Stimulated activated CD4-positive, alpha-beta T cell treated with anti-CD3 and anti-CD28 coated beads, Interleukin-1b, Interleukin-23, amount 100 ng/mL, for 48 hours (primary cell): Measurements from ENCODE around the gene PRPF40B.
"Not testable (repeated sequence)": the region's sequence is repeated elsewhere in the genome, so short reads cannot be mapped to it uniquely, and the experiment has no call there.

ENCODE experiments used
- DNase-seq: peaks from one replicate; pipeline ENCODE4 v3.0.0-alpha.2; 2020

PRPF40B gene

GRCh38 chr12:49623142-49623904 is at the start of gene PRPF40B:
PRPF40B (plus strand) TSS chr12:49623561; CDS start chr12:49623591, 30 bp downstream.
- DNase-seq = peak; percentile 87

- DNase-seq = no peak
Observed at GRCh38 chr12:49577589-49578315, 45.6 kb upstream of the PRPF40B start.

- no peak for DNase-seq
Observed at GRCh38 chr12:49578471-49579112, 44.8 kb upstream of the PRPF40B start.

- peak; percentile 39 for DNase-seq
Observed at GRCh38 chr12:49580572-49581535, 42.5 kb upstream of the PRPF40B start.

GRCh38 chr12:49582201-49582600 is 41.2 kb upstream of the PRPF40B start:
- no peak for DNase-seq

- DNase-seq = no peak
Observed at GRCh38 chr12:49582850-49583249, 40.5 kb upstream of the PRPF40B start.

- no peak for DNase-seq
Observed at GRCh38 chr12:49583366-49584094, 39.8 kb upstream of the PRPF40B start.

- no peak for DNase-seq
Observed at GRCh38 chr12:49584591-49584990, 38.8 kb upstream of the PRPF40B start.

- DNase-seq = no peak
Observed at GRCh38 chr12:49585477-49586459, 37.6 kb upstream of the PRPF40B start.

GRCh38 chr12:49587174-49587908 is 36.0 kb upstream of the PRPF40B start:
- no peak for DNase-seq

GRCh38 chr12:49588281-49588680 is 35.1 kb upstream of the PRPF40B start:
- no peak for DNase-seq

- no peak for DNase-seq
Observed at GRCh38 chr12:49588721-49589516, 34.4 kb upstream of the PRPF40B start.

- DNase-seq = no peak
Observed at GRCh38 chr12:49598527-49598926, 24.8 kb upstream of the PRPF40B start.

GRCh38 chr12:49599961-49600360 is 23.4 kb upstream of the PRPF40B start:
- DNase-seq = no peak

GRCh38 chr12:49603721-49604120 is 19.6 kb upstream of the PRPF40B start:
- no peak for DNase-seq

GRCh38 chr12:49604856-49605255 is 18.5 kb upstream of the PRPF40B start:
- DNase-seq = no peak

GRCh38 chr12:49605539-49605938 is 17.8 kb upstream of the PRPF40B start, which contains the start of gene FAM186B:
FAM186B (minus strand) TSS chr12:49605639; CDS start chr12:49605477, 162 bp downstream.
- not testable (repeated sequence) for DNase-seq

GRCh38 chr12:49609059-49609874 is 14.1 kb upstream of the PRPF40B start:
- no peak for DNase-seq
